Central memory CD8-positive, alpha-beta T cell (primary cell): ENCODE results near the gene FYB1.
A peak's percentile ranks its signal among the peaks of the same experiment; 100 is the strongest.
"Not testable (repeated sequence)": the region's sequence is repeated elsewhere in the genome, so short reads cannot be mapped to it uniquely, and the experiment has no call there.

Source experiments
- ATAC-seq: fragments of 150-1000 bp; cut with Tn5 transposase; replicated peaks from 2 replicates; pipeline ENCODE4 v1.10.0; 2022; ENCODE audit warnings: mild to moderate bottlenecking, moderate FRiP score, moderate number of reproducible peaks; ENCODE audit not compliant: poor library complexity, severe bottlenecking; ENCODE audit errors: extremely low read depth
- DNase-seq, 2 donors: peaks; one replicate each; pipeline ENCODE4 v3.0.0; 2021; ENCODE audit warnings: low spot score in 2 of 2
- H3K27ac Mint-ChIP-seq: one replicate; pipeline ENCODE4 v1.8.0; 2022; ENCODE audit warnings: low read depth, mild to moderate bottlenecking, moderate library complexity, mixed read lengths
- H3K27me3 Mint-ChIP-seq: one replicate; pipeline ENCODE4 v1.8.0; 2022; ENCODE audit warnings: mixed read lengths
- H3K36me3 Mint-ChIP-seq: one replicate; pipeline ENCODE4 v1.8.0; 2022; ENCODE audit warnings: mild to moderate bottlenecking, moderate library complexity, mixed read lengths; ENCODE audit not compliant: insufficient read depth
- H3K4me1 Mint-ChIP-seq: one replicate; pipeline ENCODE4 v1.8.0; 2022; ENCODE audit warnings: mixed read lengths
- H3K4me3 Mint-ChIP-seq: one replicate; pipeline ENCODE4 v1.8.0; 2022; ENCODE audit warnings: mild to moderate bottlenecking, moderate library complexity, mixed read lengths
- H3K9me3 Mint-ChIP-seq: one replicate; pipeline ENCODE4 v1.8.0; 2022; ENCODE audit warnings: mixed read lengths

The FYB1 gene

GRCh38 chr5:39224196-39224761 is 4.9 kb upstream of the FYB1 start:
- Mint-ChIP-seq H3K4me3 (no peak overlapping the region), H3K4me1 (peaks cover 36% of the 10 kb centered on the region)
- DNase-seq, result no peak

GRCh38 chr5:39223565-39224156 is 4.3 kb upstream of the FYB1 start:
- no peak for ATAC-seq
- no peaks in the 10 kb centered on the region for H3K9me3 Mint-ChIP-seq
- H3K4me3 Mint-ChIP-seq, result no peak overlapping the region
- peaks cover 42% of the 10 kb centered on the region for H3K4me1 Mint-ChIP-seq
- H3K27me3 Mint-ChIP-seq, result no peaks in the 10 kb centered on the region
- no peak for DNase-seq
- peaks cover 4% of the 10 kb centered on the region for H3K36me3 Mint-ChIP-seq
- no peak overlapping the region for H3K27ac Mint-ChIP-seq

More at GRCh38 chr5:39224196-39224761, 4.9 kb upstream of the FYB1 start:
- no peak for ATAC-seq
- H3K36me3 Mint-ChIP-seq, result peaks cover 2% of the 10 kb centered on the region
- H3K27me3 Mint-ChIP-seq, result no peaks in the 10 kb centered on the region
- no peaks in the 10 kb centered on the region for H3K9me3 Mint-ChIP-seq
- H3K27ac Mint-ChIP-seq, result no peak overlapping the region

GRCh38 chr5:39221671-39222070 is 2.3 kb upstream of the FYB1 start:
- H3K9me3 Mint-ChIP-seq, H3K27me3 Mint-ChIP-seq, H3K4me3 Mint-ChIP-seq, H3K27ac Mint-ChIP-seq, ATAC-seq, DNase-seq: not testable (repeated sequence)
- Mint-ChIP-seq H3K4me1 (peaks cover 55% of the 10 kb centered on the region), H3K36me3 (peaks cover 12% of the 10 kb centered on the region)

DNA sequence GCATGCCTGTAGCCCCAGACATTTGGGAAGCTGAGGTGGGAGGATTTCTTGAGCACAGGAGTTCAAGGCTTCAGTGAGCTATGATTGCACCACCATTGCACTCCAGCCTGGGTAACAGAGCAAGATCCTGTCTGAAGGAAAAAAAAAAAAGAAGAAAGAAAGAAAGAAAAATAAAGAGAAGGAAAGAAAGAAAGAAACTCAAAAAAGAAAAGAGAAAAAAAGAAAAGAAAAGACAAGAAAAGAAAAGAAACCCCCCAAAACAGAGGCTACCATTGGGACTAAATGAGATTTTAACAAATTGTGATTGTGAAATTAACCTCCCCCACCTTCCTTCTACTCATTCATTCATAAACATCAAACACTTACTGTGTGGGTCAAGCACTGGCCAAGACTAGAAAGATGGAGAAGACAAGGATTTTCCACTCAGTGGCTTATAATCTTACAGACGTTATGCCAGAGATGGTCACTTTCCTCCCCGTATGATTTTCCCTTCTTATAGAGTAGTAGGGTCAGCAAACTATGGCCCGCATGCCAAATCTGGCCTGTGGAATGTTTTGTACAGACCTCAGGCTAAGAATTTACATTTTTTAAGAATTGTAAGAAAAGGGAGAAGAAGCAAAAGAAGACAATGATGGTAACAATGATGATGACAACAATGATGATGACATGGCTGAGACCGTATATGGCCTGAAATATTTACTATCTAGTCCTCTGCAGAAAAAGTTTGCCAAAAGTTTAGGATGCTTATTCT is 1.1 kb upstream of the FYB1 start:
- peak overlapping the region; percentile 85 for H3K27ac Mint-ChIP-seq
- H3K9me3 Mint-ChIP-seq, result no peaks in the 10 kb centered on the region
- no peak overlapping the region for H3K4me3 Mint-ChIP-seq
- H3K36me3 Mint-ChIP-seq, result peaks cover 12% of the 10 kb centered on the region
- DNase-seq (no peak), ATAC-seq (no peak)
- H3K27me3 Mint-ChIP-seq, result no peaks in the 10 kb centered on the region
- peaks cover 58% of the 10 kb centered on the region for H3K4me1 Mint-ChIP-seq

GRCh38 chr5:39218482-39219402 is 621 bp downstream of the FYB1 start:
- no peaks in the 10 kb centered on the region for H3K27me3 Mint-ChIP-seq
- ATAC-seq (no peak), DNase-seq (no peak)
- H3K36me3 Mint-ChIP-seq, result peaks cover 12% of the 10 kb centered on the region
- peaks cover 69% of the 10 kb centered on the region for H3K4me1 Mint-ChIP-seq
- H3K4me3 Mint-ChIP-seq, result peak overlapping the region; percentile 71
- H3K27ac Mint-ChIP-seq, result peak overlapping the region; percentile 25
- H3K9me3 Mint-ChIP-seq, result no peaks in the 10 kb centered on the region

DNA sequence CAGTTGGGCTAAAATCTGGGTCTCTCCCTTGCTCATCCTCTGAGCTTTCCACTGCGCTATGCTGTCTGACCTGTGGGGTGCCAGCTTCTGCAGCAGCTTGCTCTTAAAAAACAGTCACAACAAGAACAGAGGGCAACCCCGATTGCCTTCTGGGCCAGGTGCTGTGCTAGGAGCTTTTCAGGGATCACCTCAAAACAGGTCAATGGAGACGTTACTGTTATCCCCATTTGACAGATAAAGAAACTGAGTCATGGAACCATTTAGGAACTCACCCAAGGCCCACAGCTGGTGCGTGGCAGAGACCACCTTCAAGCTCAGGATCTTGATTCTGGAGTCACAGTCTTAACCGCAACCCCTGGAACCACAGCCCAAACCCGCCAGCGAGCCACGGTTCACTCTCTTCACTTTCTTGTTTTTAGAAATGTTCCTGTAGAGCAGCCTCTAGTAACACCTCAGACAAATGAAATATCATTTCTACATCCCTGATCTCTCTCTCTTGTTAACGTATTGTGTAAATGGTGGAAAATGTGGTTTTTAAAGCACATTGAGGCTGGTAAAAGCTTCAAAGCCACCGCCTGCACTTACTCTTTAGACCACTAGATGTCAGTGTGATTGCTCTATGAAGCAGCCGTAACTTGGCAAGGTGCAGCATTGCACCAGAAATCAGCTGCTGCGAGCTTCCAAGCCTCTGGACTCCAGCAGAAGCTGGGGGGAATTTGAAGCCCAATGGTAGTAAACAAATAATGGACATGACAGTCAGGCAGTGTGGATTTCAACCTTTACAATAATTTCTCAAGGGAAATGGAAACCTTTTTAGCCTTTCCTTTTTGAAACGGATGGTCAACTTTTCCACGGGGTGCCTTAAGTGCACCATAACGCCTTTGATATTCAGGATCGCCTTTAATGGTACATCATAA is 1.7 kb downstream of the FYB1 start:
- Mint-ChIP-seq H3K9me3 (no peaks in the 10 kb centered on the region), H3K4me1 (peaks cover 80% of the 10 kb centered on the region), H3K27ac (peak overlapping the region; percentile 98), H3K27me3 (no peaks in the 10 kb centered on the region), H3K36me3 (peaks cover 16% of the 10 kb centered on the region), H3K4me3 (peak overlapping the region; percentile 71)
- ATAC-seq (peak; percentile 63), DNase-seq (peak; percentile 63 to 79)

- DNase-seq (no peak), ATAC-seq (no peak)
- Mint-ChIP-seq H3K36me3 (peaks cover 18% of the 10 kb centered on the region), H3K9me3 (no peaks in the 10 kb centered on the region), H3K27ac (peak overlapping the region; percentile 98), H3K4me3 (peak overlapping the region; percentile 71), H3K4me1 (peaks cover 85% of the 10 kb centered on the region), H3K27me3 (no peaks in the 10 kb centered on the region)
Measured at GRCh38 chr5:39216631-39217030, 2.7 kb downstream of the FYB1 start.

- Mint-ChIP-seq H3K4me1 (peaks cover 92% of the 10 kb centered on the region), H3K27ac (peak overlapping the region; percentile 98), H3K9me3 (no peaks in the 10 kb centered on the region), H3K36me3 (peaks cover 18% of the 10 kb centered on the region), H3K27me3 (no peaks in the 10 kb centered on the region), H3K4me3 (peak overlapping the region; percentile 55)
- DNase-seq, result no peak
- no peak for ATAC-seq
Measured at GRCh38 chr5:39215857-39216256, 3.5 kb downstream of the FYB1 start.

- Mint-ChIP-seq H3K9me3 (no peaks in the 10 kb centered on the region), H3K27me3 (no peaks in the 10 kb centered on the region), H3K36me3 (peaks cover 20% of the 10 kb centered on the region), H3K4me1 (peaks cover 96% of the 10 kb centered on the region), H3K27ac (peak overlapping the region; percentile 98), H3K4me3 (peak overlapping the region; percentile 78)
- ATAC-seq (peak; percentile 31), DNase-seq (peak in 1 of 2 donors; percentile 50)
Measured at GRCh38 chr5:39214912-39215709, 4.3 kb downstream of the FYB1 start.

DNA sequence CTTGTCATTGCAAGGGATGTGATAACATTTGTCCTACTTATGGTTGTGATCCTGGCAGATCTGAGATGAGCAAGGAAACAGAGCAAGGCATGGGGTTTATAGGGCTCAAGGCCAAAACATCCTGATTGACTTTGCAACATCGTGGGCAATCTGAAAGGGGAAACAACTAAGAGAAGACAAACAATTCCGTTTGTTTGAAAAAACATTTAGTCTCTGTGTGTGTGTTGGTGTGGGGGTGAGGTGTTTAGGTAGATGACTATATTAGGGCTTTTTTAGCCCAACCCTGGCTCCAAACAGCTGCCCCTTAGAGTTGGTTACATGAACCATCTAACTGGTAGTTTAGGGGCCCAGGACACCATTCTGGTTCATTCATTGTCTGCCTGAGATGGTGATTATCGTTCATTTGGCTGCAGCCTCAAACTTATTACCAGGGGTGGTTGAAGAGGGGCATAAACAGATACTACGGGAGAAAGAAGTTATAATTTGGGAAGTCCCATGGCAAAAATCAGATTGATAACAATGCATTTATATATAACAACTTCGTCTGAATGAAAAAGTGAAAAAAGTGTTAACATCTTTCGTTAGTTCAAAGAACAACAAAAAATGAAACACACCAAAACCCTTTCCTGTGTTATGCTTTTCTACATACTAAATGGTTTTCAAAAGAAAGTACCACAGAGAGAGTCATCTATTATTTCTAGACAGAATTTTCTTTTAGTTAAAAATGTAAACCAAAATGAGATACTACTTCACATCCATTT is 5.7 kb downstream of the FYB1 start:
- H3K9me3 Mint-ChIP-seq, result no peaks in the 10 kb centered on the region
- peaks cover 96% of the 10 kb centered on the region for H3K4me1 Mint-ChIP-seq
- ATAC-seq, result no peak
- no peaks in the 10 kb centered on the region for H3K27me3 Mint-ChIP-seq
- DNase-seq, result no peak
- H3K36me3 Mint-ChIP-seq, result peaks cover 27% of the 10 kb centered on the region
- peak overlapping the region; percentile 78 for H3K4me3 Mint-ChIP-seq
- peak overlapping the region; percentile 98 for H3K27ac Mint-ChIP-seq
